HepG2 (cell line): ENCODE measurements around the gene TTC31. TPM values are rescaled to one million over a fixed set of nuclear protein-coding genes. Genes with fewer than 3 reads are reported as not detected.

ENCODE experiments used
- ATF5 ChIP-seq: sonication (generic); formaldehyde crosslinking; IDR thresholded peaks from 2 replicates; pipeline ENCODE4 v1.4.0; 2020; ENCODE audit warnings: mild to moderate bottlenecking, low read depth, missing genetic modification reagents
- CC2D1A ChIP-seq: sonication (generic); formaldehyde crosslinking; IDR thresholded peaks from 2 replicates; pipeline ENCODE4 v1.8.1; 2023; ENCODE audit warnings: mild to moderate bottlenecking, missing genetic modification reagents
- CEBPG ChIP-seq: IDR thresholded peaks from 2 replicates; pipeline ENCODE4 v1.6.1; 2016
- EED ChIP-seq: sonication (generic); formaldehyde crosslinking; IDR thresholded peaks from 2 replicates; pipeline ENCODE4 v1.5.0; 2020; ENCODE audit warnings: mild to moderate bottlenecking, missing genetic modification reagents
- ELF3 ChIP-seq: IDR thresholded peaks from 2 replicates; pipeline ENCODE4 v1.6.1; 2016; ENCODE audit warnings: missing genetic modification reagents, missing compliant biosample characterization
- ELF4 ChIP-seq: sonication (generic); formaldehyde crosslinking; IDR thresholded peaks from 2 replicates; pipeline ENCODE4 v1.5.0; 2020; ENCODE audit warnings: missing genetic modification reagents, mild to moderate bottlenecking, moderate library complexity, borderline replicate concordance
- GMEB2 ChIP-seq: IDR thresholded peaks from 2 replicates; pipeline ENCODE4 v1.6.1; 2016; ENCODE audit warnings: missing biosample characterization, missing genetic modification reagents, low read depth
- HDAC1 ChIP-seq: sonication (generic); formaldehyde crosslinking; IDR thresholded peaks from 2 replicates; pipeline ENCODE4 v1.5.1; 2020; ENCODE audit warnings: mild to moderate bottlenecking, missing genetic modification reagents
- HNF4G ChIP-seq, 2 experiments: sonication (generic) in 1 of 2; formaldehyde crosslinking in 1 of 2; IDR thresholded peaks; 2 replicates each; pipeline versions ENCODE4 v1.4.0 to v1.6.1; 2011 to 2020; ENCODE audit warnings: borderline replicate concordance in 2 of 2, low read depth in 2 of 2, mild to moderate bottlenecking in 2 of 2, low read length in 1 of 2, missing genetic modification reagents in 1 of 2, moderate library complexity in 1 of 2
- HNRNPLL ChIP-seq: fragments of 200-400 bp; formaldehyde crosslinking; IDR thresholded peaks from 2 replicates; pipeline ENCODE4 v1.6.1; 2017; ENCODE audit warnings: mild to moderate bottlenecking, low read depth, low read length; ENCODE audit not compliant: poor library complexity, severe bottlenecking
- MIXL1 ChIP-seq: IDR thresholded peaks from 2 replicates; pipeline ENCODE4 v1.6.1; 2016
- MTA1 ChIP-seq: sonication (generic); formaldehyde crosslinking; IDR thresholded peaks from 2 replicates; pipeline ENCODE4 v1.4.0; 2020; ENCODE audit warnings: missing genetic modification reagents, mild to moderate bottlenecking, borderline replicate concordance
- MTF1 ChIP-seq: sonication (generic); formaldehyde crosslinking; IDR thresholded peaks from 2 replicates; pipeline ENCODE4 v1.5.0; 2020; ENCODE audit warnings: missing genetic modification reagents
- NCOA2 ChIP-seq: sonication (generic); formaldehyde crosslinking; IDR thresholded peaks from 2 replicates; pipeline ENCODE4 v1.8.0; 2022; ENCODE audit warnings: inconsistent platforms
- PHF21A ChIP-seq: sonication (generic); formaldehyde crosslinking; IDR thresholded peaks from 2 replicates; pipeline ENCODE4 v1.5.0; 2020; ENCODE audit warnings: mild to moderate bottlenecking, missing genetic modification reagents
- POGZ ChIP-seq: sonication (generic); formaldehyde crosslinking; IDR thresholded peaks from 2 replicates; pipeline ENCODE4 v1.4.0; 2020; ENCODE audit warnings: mild to moderate bottlenecking, missing genetic modification reagents
- RFX3 ChIP-seq: IDR thresholded peaks from 2 replicates; pipeline ENCODE4 v1.6.1; 2016; ENCODE audit warnings: missing biosample characterization, missing genetic modification reagents
- SETDB1 ChIP-seq: sonication (generic); formaldehyde crosslinking; IDR thresholded peaks from 2 replicates; pipeline ENCODE4 v1.5.1; 2020; ENCODE audit warnings: missing genetic modification reagents, mild to moderate bottlenecking, borderline replicate concordance
- ZBTB25 ChIP-seq: IDR thresholded peaks from 2 replicates; pipeline ENCODE4 v1.6.1; 2018; ENCODE audit warnings: missing genetic modification reagents
- ZEB1 ChIP-seq: IDR thresholded peaks from 2 replicates; pipeline ENCODE4 v1.6.1; 2012; ENCODE audit warnings: mild to moderate bottlenecking, low read depth, inconsistent platforms; ENCODE audit not compliant: insufficient replicate concordance
- ZNF235 ChIP-seq: sonication (generic); formaldehyde crosslinking; IDR thresholded peaks from 2 replicates; pipeline ENCODE4 v1.8.1; 2023; ENCODE audit warnings: mild to moderate bottlenecking, missing genetic modification reagents, borderline replicate concordance
- ZNF597 ChIP-seq: sonication (generic); formaldehyde crosslinking; IDR thresholded peaks from 2 replicates; pipeline ENCODE4 v1.5.0; 2020; ENCODE audit warnings: missing genetic modification reagents
- ZNF720 ChIP-seq: sonication (generic); formaldehyde crosslinking; IDR thresholded peaks from 2 replicates; pipeline ENCODE4 v1.4.0; 2020; ENCODE audit warnings: missing genetic modification reagents
- ZSCAN12 ChIP-seq: sonication (generic); formaldehyde crosslinking; IDR thresholded peaks from 2 replicates; pipeline ENCODE4 v1.9.0; 2021; ENCODE audit warnings: mild to moderate bottlenecking, missing genetic modification reagents
- polyA plus RNA-seq, 8 experiments: library from polyadenylated mRNA; depleted of rRNA in 3 of 8; stranded (reverse) in 7 of 8; unstranded in 1 of 8; fragments of >200 nt; fragmentation: Illumina TruSeq in 4 of 8; extraction: Trizol in 4 of 8; gene quantifications; 2 replicates each; pipeline versions ENCODE4 v1.2.1 to v1.2.3, GENCODE V29; 2011 to 2016; ENCODE audit warnings: low read depth in 4 of 8, missing spikeins in 1 of 8, mixed read lengths in 1 of 8; ENCODE audit not compliant: insufficient read depth in 1 of 8
- total RNA-seq, 5 experiments: library from RNA; depleted of rRNA; stranded (reverse); fragments of >200 nt; fragmentation: Illumina TruSeq; extraction: Trizol; gene quantifications; 2 replicates each; pipeline ENCODE4 v1.2.3, GENCODE V29; 2016; ENCODE audit warnings: low read depth in 1 of 5

The TTC31 gene
- total and polyA plus RNA-seq, 2 of the 13 experiments (the other 11 are each of a cell fraction or from before 2014, with no cell fraction given): 28.3 to 39.5 TPM

GRCh38 chr2:74488643-74489481, 6.0 kb downstream of the TTC31 start (continued):
- TF ChIP-seq ZNF235 (no peak), ELF3 (CRISPR knock-in tag) (0 out of 2 replicates have a peak, but pooled peaks have one; percentile 49), MTF1 (no peak), EED (CRISPR knock-in tag) (no peak), ZNF720 (no peak), PHF21A (CRISPR knock-in tag) (peak; percentile 86; the same call in 1 of the 2 replicates), HNRNPLL (no peak), GMEB2 (CRISPR knock-in tag) (no peak), ZEB1 (peak; percentile 82), ZSCAN12 (no peak), POGZ (CRISPR knock-in tag) (0 out of 2 replicates have a peak, but pooled peaks have one; percentile 46), SETDB1 (CRISPR knock-in tag) (no peak), CEBPG (peak; percentile 95), MTA1 (CRISPR knock-in tag) (peak; percentile 81), MIXL1 (peak; percentile 99), CC2D1A (CRISPR knock-in tag) (no peak), HDAC1 (CRISPR knock-in tag) (peak; percentile 88), ZNF597 (CRISPR knock-in tag) (no peak), ELF4 (CRISPR knock-in tag) (no peak), NCOA2 (peak; percentile 95), ATF5 (CRISPR knock-in tag) (no peak), RFX3 (CRISPR knock-in tag) (no peak), ZBTB25 (CRISPR knock-in tag) (no peak), HNF4G (IDR thresholded peaks at IDR 0.05; ENCODE audit: borderline replicate concordance, low read depth, low read length) (peak; percentile 95), HNF4G (CRISPR knock-in tag; IDR thresholded peaks at IDR 0.05; ENCODE audit: borderline replicate concordance, low read depth) (peak; percentile 57; the same call in 1 of the 2 replicates)
